ENCODE data around the gene FCN1.

DNA sequence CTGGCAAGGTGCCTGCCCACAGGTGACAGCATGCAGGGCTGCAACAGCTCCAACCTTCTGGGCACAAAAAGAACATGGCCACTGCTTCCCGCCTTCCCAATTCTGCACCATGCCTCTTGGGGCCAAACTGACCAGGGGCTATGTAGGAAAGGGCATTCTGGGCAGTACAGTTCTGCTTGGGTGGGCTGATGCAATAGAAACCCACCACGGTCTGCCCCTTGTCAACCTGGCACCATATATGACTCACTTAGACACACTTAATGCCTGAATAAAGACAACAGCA lies 40.2 kb upstream of the FCN1 start:
- TF ChIP-seq CTCF (IDR thresholded peaks at IDR 0.05): no peak
- no peak for TF ChIP-seq EZH2 (IDR thresholded peaks at IDR 0.05)
